A673 (cell line): Measurements from ENCODE around the gene PDE4B. TPM values are rescaled to one million over a fixed set of nuclear protein-coding genes. Genes with fewer than 3 reads are reported as not detected.

Experiments used
- BruUV-seq: library from RNA; stranded (reverse); fragments of 400-500 nt; replicated peaks from 2 replicates; lab custom pipeline; 2021; lab: Mats Ljungman, UMichigan
- CTCF ChIA-PET: fragments of 300-600 bp; sonication (Branson Sonifier 250); formaldehyde crosslinking; loops from one replicate; lab custom pipeline; 2022; ENCODE audit warnings: antibody characterized with exemption; lab: Charles Lee
- POLR2A ChIA-PET: fragments of 300-600 bp; sonication (Branson Sonifier 250); formaldehyde crosslinking; loops from one replicate; lab custom pipeline; 2022; ENCODE audit warnings: antibody characterized with exemption; ENCODE audit not compliant: low non-redundant PET; lab: Charles Lee
- DNase-seq: peaks from one replicate; pipeline ENCODE4 v3.0.0-alpha.2; 2015; ENCODE audit warnings: low spot score
- H3K27ac ChIP-seq: fragments of 200-600 bp; sonication (generic); 2 replicates; pipeline ENCODE4 v1.5.1; 2016; ENCODE audit warnings: mixed run types, low read depth, mild to moderate bottlenecking, mixed read lengths, antibody characterized with exemption, low read length; ENCODE audit not compliant: poor library complexity, severe bottlenecking
- H3K27me3 ChIP-seq: fragments of 200-600 bp; sonication (generic); replicated peaks from 2 replicates; pipeline ENCODE4 v1.6.1; 2017; ENCODE audit warnings: mixed run types, low read depth, mild to moderate bottlenecking, mixed read lengths, antibody characterized with exemption, low read length; ENCODE audit not compliant: insufficient read depth, poor library complexity
- H3K36me3 ChIP-seq: fragments of 200-600 bp; sonication (generic); 2 replicates; pipeline ENCODE4 v1.6.1; 2016; ENCODE audit warnings: mixed run types, mild to moderate bottlenecking, mixed read lengths, antibody characterized with exemption, low read length; ENCODE audit not compliant: insufficient read depth, poor library complexity, severe bottlenecking
- H3K4me1 ChIP-seq: fragments of 200-600 bp; sonication (generic); 2 replicates; pipeline ENCODE4 v1.6.1; 2017; ENCODE audit warnings: mixed run types, mild to moderate bottlenecking, mixed read lengths, antibody characterized with exemption, low read length; ENCODE audit not compliant: insufficient read depth, poor library complexity, severe bottlenecking
- H3K4me3 ChIP-seq: fragments of 200-600 bp; sonication (generic); 2 replicates; pipeline ENCODE4 v1.5.1; 2016; ENCODE audit warnings: low read depth, mixed run types, mild to moderate bottlenecking, mixed read lengths, low read length; ENCODE audit not compliant: poor library complexity, severe bottlenecking
- H3K9me3 ChIP-seq: fragments of 200-600 bp; sonication (generic); 2 replicates; pipeline ENCODE4 v1.6.1; 2016; ENCODE audit warnings: mixed run types, low read depth, mild to moderate bottlenecking, mixed read lengths, antibody characterized with exemption, low read length; ENCODE audit not compliant: poor library complexity, severe bottlenecking
- CTCF ChIP-seq: fragments of 300-800, 200-600 bp; sonication (generic); conservative IDR thresholded peaks from 2 replicates; pipeline ENCODE4 v1.5.1; 2017; ENCODE audit warnings: low read depth, mild to moderate bottlenecking, antibody characterized with exemption, low read length, moderate library complexity, mixed read lengths
- EZH2 ChIP-seq: fragments of 200-600 bp; sonication (generic); IDR thresholded peaks from 2 replicates; pipeline ENCODE4 v1.6.1; 2017; ENCODE audit warnings: borderline replicate concordance, low read depth, mild to moderate bottlenecking, mixed read lengths, antibody characterized with exemption, low read length; ENCODE audit not compliant: poor library complexity, severe bottlenecking
- intact Hi-C: fragments of 100-400 bp; cut with micrococcal nuclease; formaldehyde crosslinking; loops from one replicate; pipeline ENCODE4 v1.10.0; 2022; ENCODE audit not compliant: unreplicated experiment
- total RNA-seq: library from RNA; stranded (reverse); gene quantifications from 2 replicates; pipeline ENCODE4 v1.2.3, GENCODE V29; 2021

The PDE4B gene
- total RNA-seq, 1 experiment from 2014 or later, result 20.0 TPM

- TF ChIP-seq EZH2, result no peak
- TF ChIP-seq CTCF, result no peak
- no TSS peak for BruUV-seq
- no peak overlapping the region for H3K4me3 ChIP-seq
- intact Hi-C loops, result no loop called here
- H3K9me3 ChIP-seq, result no peaks in the 10 kb centered on the region
- no peaks in the 10 kb centered on the region for H3K27me3 ChIP-seq
- no peak for DNase-seq
- H3K36me3 ChIP-seq, result no peaks in the 10 kb centered on the region
- CTCF ChIA-PET, result no interaction called here
- no peaks in the 10 kb centered on the region for H3K4me1 ChIP-seq
- POLR2A ChIA-PET, result no interaction called here
- no peak overlapping the region for H3K27ac ChIP-seq
These were observed 290.3 kb downstream of the PDE4B start for GRCh38 chr1:66083003-66083402.

GRCh38 chr1:66084442-66084841, 291.7 kb downstream of the PDE4B start:
- no peaks in the 10 kb centered on the region for H3K27me3 ChIP-seq
- intact Hi-C loops, result no loop called here
- no peak for DNase-seq
- POLR2A ChIA-PET, result no interaction called here
- H3K4me3 ChIP-seq, result no peak overlapping the region
- no peak overlapping the region for H3K27ac ChIP-seq
- no peaks in the 10 kb centered on the region for H3K4me1 ChIP-seq
- BruUV-seq, result no TSS peak
- TF ChIP-seq CTCF, result 0 out of 2 replicates have a peak, but pooled peaks have one; percentile 9
- TF ChIP-seq EZH2, result no peak
- CTCF ChIA-PET, result no interaction called here
- no peaks in the 10 kb centered on the region for H3K36me3 ChIP-seq
- H3K9me3 ChIP-seq, result no peaks in the 10 kb centered on the region

- TF ChIP-seq CTCF, result no peak
- ChIA-PET CTCF (no interaction called here), POLR2A (no interaction called here)
- Histone ChIP-seq H3K4me1 (no peaks in the 10 kb centered on the region), H3K4me3 (no peak overlapping the region), H3K36me3 (no peaks in the 10 kb centered on the region), H3K9me3 (no peaks in the 10 kb centered on the region), H3K27ac (no peak overlapping the region), H3K27me3 (no peaks in the 10 kb centered on the region)
- BruUV-seq, result no TSS peak
- no peak for DNase-seq
- intact Hi-C loops, result no loop called here
These were observed 292.9 kb downstream of the PDE4B start for GRCh38 chr1:66085600-66085999.
